ENCODE data around the gene FGA.

FGA gene

DNA sequence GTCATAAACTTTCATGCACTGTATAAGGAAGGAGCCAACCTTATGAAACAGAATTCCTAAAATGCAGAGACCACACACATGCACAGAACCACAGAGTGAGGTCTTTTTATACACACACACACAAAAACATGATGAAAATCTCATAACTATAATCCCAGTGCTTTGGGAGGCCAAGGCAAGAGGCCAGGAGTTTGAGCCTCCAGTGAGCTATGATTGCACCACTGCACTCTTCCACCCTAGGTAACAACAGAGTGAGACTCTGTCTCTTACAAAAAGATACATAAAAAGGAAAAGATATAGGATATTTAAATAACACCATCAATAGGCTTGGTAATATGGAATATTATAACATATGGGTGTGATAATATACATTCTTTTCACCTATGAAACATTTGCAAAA is 10.6 kb downstream of the FGA start:
- no peak overlapping the region for H3K4me3 ChIP-seq (ENCODE audit: low read length)
- TF ChIP-seq, protein P1, sequence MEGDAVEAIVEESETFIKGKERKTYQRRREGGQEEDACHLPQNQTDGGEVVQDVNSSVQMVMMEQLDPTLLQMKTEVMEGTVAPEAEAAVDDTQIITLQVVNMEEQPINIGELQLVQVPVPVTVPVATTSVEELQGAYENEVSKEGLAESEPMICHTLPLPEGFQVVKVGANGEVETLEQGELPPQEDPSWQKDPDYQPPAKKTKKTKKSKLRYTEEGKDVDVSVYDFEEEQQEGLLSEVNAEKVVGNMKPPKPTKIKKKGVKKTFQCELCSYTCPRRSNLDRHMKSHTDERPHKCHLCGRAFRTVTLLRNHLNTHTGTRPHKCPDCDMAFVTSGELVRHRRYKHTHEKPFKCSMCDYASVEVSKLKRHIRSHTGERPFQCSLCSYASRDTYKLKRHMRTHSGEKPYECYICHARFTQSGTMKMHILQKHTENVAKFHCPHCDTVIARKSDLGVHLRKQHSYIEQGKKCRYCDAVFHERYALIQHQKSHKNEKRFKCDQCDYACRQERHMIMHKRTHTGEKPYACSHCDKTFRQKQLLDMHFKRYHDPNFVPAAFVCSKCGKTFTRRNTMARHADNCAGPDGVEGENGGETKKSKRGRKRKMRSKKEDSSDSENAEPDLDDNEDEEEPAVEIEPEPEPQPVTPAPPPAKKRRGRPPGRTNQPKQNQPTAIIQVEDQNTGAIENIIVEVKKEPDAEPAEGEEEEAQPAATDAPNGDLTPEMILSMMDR (conservative IDR thresholded peaks at IDR 0.05; ENCODE audit: low read depth, low read length) = no peak
- no peak for DNase-seq (ENCODE audit: low read depth)

DNA sequence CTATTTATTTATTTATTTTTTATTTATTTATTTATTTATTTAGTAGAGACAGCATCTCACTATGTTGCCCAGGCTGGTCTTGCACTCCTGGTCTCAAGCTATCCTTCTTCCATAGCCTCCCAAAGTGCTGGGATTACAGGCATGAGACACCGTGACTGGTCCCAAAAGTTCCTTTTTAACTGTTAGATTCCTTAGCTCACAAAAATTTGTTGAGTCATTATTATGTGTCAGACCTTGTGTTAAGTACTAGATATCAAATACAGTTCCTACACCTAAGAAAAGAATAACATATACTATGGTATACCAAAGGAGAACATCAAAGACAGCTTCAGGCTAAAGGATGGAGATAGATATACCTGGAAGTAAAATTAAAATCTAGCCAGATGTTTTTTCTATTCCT is 11.6 kb downstream of the FGA start:
- no peak overlapping the region for H3K4me3 ChIP-seq (ENCODE audit: low read length)
- TF ChIP-seq, protein P1 (conservative IDR thresholded peaks at IDR 0.05; ENCODE audit: low read depth, low read length) = no peak
- no peak for DNase-seq (ENCODE audit: low read depth)

DNA sequence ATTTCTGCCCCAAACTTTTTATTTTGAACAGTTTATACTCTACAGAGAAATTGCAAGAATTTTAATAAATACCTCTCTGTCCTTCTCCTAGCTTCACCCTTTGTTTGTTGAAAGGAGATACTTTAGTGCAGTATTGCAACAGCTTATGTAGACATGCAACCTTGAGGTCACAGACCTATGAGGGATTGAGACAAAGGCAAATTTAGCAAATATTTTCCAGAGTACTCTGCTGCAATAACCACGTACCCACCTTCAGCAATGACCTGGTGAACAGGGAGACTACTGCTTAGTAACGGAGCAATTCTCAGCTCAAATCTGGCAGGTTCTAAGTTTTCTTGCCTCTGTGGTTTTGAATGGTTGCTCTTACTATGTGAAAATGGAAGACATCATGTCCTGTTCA is 13.2 kb downstream of the FGA start:
- no peak for DNase-seq (ENCODE audit: low read depth)
- no peak overlapping the region for H3K4me3 ChIP-seq (ENCODE audit: low read length)
- TF ChIP-seq, protein P1 (conservative IDR thresholded peaks at IDR 0.05; ENCODE audit: low read depth, low read length) = no peak

DNA sequence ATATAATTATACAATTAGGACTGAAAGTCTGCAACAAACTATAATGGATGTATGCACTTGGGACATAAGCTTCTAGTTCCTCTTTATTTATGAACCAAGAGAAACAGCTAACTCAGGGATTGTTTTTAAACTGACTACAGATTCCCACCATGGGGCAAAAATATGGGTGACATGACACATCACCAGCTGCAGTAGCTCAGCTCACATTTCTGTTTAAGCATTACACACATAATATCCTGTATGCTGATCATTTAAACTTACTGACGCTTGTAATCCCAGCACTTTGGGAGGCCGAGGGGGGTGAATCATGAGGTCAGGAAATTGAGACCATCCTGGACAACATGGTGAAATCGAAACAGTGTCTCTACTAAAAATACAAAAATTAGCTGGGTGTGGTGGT is 16.2 kb downstream of the FGA start:
- TF ChIP-seq, protein P1 (conservative IDR thresholded peaks at IDR 0.05; ENCODE audit: low read depth, low read length) = no peak
- H3K4me3 ChIP-seq (ENCODE audit: low read length) = no peak overlapping the region
- DNase-seq (ENCODE audit: low read depth) = no peak

DNA sequence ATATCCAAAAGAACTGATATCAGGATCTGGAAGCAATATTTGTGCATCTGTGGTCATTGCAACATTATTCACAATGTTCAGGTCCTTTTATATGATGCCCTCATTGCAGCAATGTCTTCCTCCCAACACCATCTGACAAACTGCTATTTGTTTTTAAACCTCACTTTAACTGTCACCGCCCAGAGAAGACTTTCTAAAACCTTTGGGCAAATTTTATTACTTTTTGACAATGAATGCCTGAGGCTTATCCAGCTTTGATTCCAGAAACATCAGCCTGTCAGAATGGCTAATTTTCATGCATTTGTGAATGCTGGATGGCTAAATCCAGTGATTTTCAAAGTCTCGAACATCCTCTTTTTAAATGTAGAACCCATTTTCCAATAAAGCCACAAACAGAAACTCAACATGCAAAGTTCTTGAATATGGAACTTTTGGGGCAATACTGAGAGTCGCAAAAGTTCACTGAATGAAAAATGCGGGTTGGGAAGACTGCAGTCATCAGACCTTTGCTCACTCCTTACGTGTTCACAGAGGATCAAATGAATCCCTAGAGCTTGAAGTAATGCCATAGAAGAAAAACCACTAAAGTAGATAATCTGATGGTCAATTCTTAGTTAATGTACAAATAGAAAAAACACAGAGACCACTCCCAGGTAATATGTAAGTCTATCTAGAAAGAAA is 17.2 kb downstream of the FGA start:
- no peak overlapping the region for H3K4me3 ChIP-seq (ENCODE audit: low read length)
- TF ChIP-seq, protein P1 (conservative IDR thresholded peaks at IDR 0.05; ENCODE audit: low read depth, low read length) = no peak
- no peak for DNase-seq (ENCODE audit: low read depth)

DNA sequence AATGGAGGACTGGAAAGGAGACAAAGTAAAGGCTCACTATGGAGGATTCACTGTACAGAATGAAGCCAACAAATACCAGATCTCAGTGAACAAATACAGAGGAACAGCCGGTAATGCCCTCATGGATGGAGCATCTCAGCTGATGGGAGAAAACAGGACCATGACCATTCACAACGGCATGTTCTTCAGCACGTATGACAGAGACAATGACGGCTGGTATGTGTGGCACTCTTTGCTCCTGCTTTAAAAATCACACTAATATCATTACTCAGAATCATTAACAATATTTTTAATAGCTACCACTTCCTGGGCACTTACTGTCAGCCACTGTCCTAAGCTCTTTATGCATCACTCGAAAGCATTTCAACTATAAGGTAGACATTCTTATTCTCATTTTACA is 21.0 kb downstream of the FGA start:
- DNase-seq (ENCODE audit: low read depth) = no peak

DNA sequence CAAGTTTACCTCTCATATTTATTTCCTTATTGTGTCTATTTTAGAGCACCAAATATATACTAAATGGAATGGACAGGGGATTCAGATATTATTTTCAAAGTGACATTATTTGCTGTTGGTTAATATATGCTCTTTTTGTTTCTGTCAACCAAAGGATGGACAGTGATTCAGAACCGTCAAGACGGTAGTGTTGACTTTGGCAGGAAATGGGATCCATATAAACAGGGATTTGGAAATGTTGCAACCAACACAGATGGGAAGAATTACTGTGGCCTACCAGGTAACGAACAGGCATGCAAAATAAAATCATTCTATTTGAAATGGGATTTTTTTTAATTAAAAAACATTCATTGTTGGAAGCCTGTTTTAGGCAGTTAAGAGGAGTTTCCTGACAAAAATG is 21.5 kb downstream of the FGA start:
- TF ChIP-seq, protein P1 (conservative IDR thresholded peaks at IDR 0.05; ENCODE audit: low read depth, low read length) = no peak
- no peak overlapping the region for H3K4me3 ChIP-seq (ENCODE audit: low read length)
- DNase-seq (ENCODE audit: low read depth) = no peak

More for the DNA sequence above, 21.0 kb downstream of the FGA start:
- no peak overlapping the region for H3K4me3 ChIP-seq (ENCODE audit: low read length)
- TF ChIP-seq, protein P1 (conservative IDR thresholded peaks at IDR 0.05; ENCODE audit: low read depth, low read length) = no peak
